ENCODE data around the gene GALM.

DNA sequence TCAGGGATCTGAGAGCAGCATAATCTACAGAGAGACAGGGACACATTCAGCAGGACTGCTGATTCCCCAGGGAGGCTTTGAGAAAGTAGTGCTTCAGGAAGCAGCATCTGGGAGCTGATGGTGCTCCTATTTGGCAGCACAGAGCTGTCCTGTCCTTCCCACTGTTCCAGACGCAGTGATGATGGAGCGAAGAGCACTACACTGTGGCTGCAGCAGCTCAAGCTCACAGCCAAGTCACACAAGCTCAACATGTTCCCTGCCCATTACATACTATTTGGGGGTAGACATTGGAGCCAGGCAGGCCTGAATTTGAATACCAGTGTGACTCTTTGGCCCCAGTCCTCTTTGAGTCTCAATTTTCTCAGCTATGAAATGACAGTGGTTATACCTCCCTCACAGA lies 15.2 kb upstream of the GALM start:
- TF ChIP-seq, protein P1, sequence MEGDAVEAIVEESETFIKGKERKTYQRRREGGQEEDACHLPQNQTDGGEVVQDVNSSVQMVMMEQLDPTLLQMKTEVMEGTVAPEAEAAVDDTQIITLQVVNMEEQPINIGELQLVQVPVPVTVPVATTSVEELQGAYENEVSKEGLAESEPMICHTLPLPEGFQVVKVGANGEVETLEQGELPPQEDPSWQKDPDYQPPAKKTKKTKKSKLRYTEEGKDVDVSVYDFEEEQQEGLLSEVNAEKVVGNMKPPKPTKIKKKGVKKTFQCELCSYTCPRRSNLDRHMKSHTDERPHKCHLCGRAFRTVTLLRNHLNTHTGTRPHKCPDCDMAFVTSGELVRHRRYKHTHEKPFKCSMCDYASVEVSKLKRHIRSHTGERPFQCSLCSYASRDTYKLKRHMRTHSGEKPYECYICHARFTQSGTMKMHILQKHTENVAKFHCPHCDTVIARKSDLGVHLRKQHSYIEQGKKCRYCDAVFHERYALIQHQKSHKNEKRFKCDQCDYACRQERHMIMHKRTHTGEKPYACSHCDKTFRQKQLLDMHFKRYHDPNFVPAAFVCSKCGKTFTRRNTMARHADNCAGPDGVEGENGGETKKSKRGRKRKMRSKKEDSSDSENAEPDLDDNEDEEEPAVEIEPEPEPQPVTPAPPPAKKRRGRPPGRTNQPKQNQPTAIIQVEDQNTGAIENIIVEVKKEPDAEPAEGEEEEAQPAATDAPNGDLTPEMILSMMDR (conservative IDR thresholded peaks at IDR 0.05 in 1 of 2, IDR thresholded peaks at IDR 0.05 in 1 of 2; ENCODE audit: low read depth in 1 of 2, low read length in 2 of 2) = no peak
- TF ChIP-seq EZH2 (IDR thresholded peaks at IDR 0.05; ENCODE audit: low read length, missing control alignments) = no peak
